Measurements from ENCODE around the gene FIGNL2. TPM values are rescaled to one million over a fixed set of nuclear protein-coding genes. Genes with fewer than 3 reads are reported as not detected.
"Not testable (repeated sequence)": the region's sequence is repeated elsewhere in the genome, so short reads cannot be mapped to it uniquely, and the experiment has no call there.

Gene FIGNL2
- total and polyA plus RNA-seq, 8 donors = 0.58 to 2.3 (median 1.6) TPM

GRCh38 chr12:51811203-51812202 is 37.0 kb downstream of the FIGNL2 start:
- intact Hi-C loops (cut with DNase I) = no loop called here
- TF ChIP-seq CTCF (IDR thresholded peaks at IDR 0.05) = no peak
- Histone ChIP-seq H3K36me3 (no peaks in the 10 kb centered on the region), H3K4me3 (no peak overlapping the region), H3K27me3 (peaks cover 0 to 37% of the 10 kb centered on the region in 2 donors), H3K27ac (no peak overlapping the region), H3K9me3 (no peaks in the 10 kb centered on the region), H3K4me1 (peaks cover 3 to 18% of the 10 kb centered on the region in 2 donors)
- ATAC-seq (no peak), DNase-seq (no peak)

DNA sequence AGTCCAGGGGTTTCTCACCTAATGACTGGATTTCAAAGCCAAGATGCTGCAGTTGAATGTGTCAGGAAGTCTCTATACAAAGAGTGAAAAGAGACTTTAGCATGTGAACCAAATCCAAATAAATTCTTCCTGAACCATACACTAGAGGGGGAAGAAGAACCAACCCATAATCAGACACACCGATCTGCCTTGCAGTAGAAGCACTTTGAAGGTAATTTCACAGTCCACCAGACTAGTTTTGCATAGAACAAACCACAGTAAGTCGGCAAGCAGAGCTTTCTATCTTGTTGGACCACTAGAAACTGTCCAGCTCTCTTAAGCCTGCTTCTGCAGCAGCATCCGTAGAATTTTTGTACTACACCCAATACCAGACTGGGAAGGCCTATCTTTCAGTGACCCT is 39.3 kb downstream of the FIGNL2 start:
- intact Hi-C loops (cut with DNase I) = no loop called here
- Histone ChIP-seq H3K27ac (no peak overlapping the region), H3K27me3 (peaks cover 0 to 14% of the 10 kb centered on the region in 2 donors), H3K36me3 (no peaks in the 10 kb centered on the region), H3K9me3 (no peaks in the 10 kb centered on the region), H3K4me1 (peaks cover 0 to 8% of the 10 kb centered on the region in 2 donors), H3K4me3 (no peak overlapping the region)
- no peak for TF ChIP-seq CTCF (IDR thresholded peaks at IDR 0.05)
- no peak for ATAC-seq
- no peak for DNase-seq

DNA sequence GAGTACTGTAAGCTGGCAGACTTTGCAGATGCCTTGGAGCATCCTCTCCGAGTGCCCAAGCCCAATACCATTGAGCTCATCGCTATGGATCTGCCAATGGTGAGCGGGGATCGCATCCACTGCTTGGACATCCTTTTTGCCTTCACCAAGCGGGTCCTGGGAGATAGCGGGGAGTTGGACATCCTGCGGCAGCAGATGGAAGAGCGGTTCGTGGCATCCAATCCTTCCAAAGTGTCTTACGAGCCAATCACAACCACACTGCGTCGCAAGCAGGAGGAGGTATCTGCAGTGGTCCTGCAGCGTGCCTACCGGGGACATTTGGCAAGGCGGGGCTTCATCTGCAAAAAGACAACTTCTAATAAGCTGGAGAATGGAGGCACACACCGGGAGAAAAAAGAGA is 41.6 kb downstream of the FIGNL2 start:
- ATAC-seq (no peak), DNase-seq (no peak)
- TF ChIP-seq CTCF (IDR thresholded peaks at IDR 0.05) = no peak
- H3K9me3 ChIP-seq = no peaks in the 10 kb centered on the region
- H3K27ac ChIP-seq = no peak overlapping the region
- peaks cover 0 to 7% of the 10 kb centered on the region in 2 donors for H3K27me3 ChIP-seq
- no peaks in the 10 kb centered on the region for H3K4me1 ChIP-seq
- no peaks in the 10 kb centered on the region for H3K36me3 ChIP-seq
- intact Hi-C loops (cut with DNase I) = no loop called here
- H3K4me3 ChIP-seq = no peak overlapping the region

DNA sequence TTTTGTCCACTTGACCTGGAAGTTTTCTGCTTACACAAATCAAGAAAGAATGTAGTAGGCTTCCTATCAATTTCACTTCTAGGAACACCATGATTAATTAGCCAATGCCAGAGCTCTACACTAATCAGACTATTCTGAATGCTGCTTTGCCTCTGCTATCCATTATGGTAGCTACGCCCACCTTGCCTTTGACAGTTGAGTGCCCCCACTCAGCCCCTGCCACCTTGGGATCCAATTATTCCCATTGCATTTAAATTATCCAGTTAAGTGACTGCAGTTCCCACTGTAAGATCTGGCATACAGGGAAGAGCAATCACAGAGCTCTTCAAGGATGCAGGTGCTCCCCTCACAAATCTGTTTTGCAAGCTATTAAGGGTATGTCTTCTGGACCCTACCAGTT is 47.5 kb downstream of the FIGNL2 start:
- H3K27me3 ChIP-seq = no peaks in the 10 kb centered on the region
- no peak overlapping the region for H3K4me3 ChIP-seq
- intact Hi-C loops (cut with DNase I) = no loop called here
- H3K4me1 ChIP-seq = no peaks in the 10 kb centered on the region
- DNase-seq = no peak
- H3K27ac ChIP-seq = no peak overlapping the region
- TF ChIP-seq CTCF (IDR thresholded peaks at IDR 0.05) = no peak
- no peak for ATAC-seq
- no peaks in the 10 kb centered on the region for H3K36me3 ChIP-seq
- no peaks in the 10 kb centered on the region for H3K9me3 ChIP-seq

DNA sequence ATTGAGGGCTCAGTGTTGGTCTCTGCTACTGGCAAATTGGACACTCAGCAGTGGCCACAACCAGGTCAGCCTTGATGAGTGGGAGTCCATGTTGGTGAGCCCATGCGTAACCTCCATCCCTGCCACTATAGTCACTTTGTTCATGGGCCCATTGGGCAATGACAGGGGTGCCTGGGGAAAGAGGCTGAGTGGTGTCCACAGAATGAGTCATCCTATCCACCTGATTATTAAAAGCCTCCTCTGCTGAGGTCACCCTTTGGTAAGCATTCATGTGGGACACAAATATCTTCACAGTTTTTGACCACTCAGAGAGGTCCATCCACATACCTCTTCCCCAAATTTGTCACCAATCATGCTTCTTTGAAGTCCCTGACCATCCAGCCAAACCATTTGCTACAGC is 50.0 kb downstream of the FIGNL2 start:
- intact Hi-C loops (cut with DNase I) = loop anchor here in 1 of 2 donors (10.0 kb wide), 1 partner anchor 264 kb away; no protein-coding TSS in a partner anchor
- ATAC-seq (no peak), DNase-seq (no peak)
- Histone ChIP-seq H3K4me3 (no peak overlapping the region), H3K27ac (no peak overlapping the region), H3K4me1 (no peaks in the 10 kb centered on the region), H3K36me3 (no peaks in the 10 kb centered on the region), H3K27me3 (no peaks in the 10 kb centered on the region), H3K9me3 (no peaks in the 10 kb centered on the region)
- no peak for TF ChIP-seq CTCF (IDR thresholded peaks at IDR 0.05)

GRCh38 chr12:51798051-51798450 is 50.5 kb downstream of the FIGNL2 start:
- H3K4me3 ChIP-seq, DNase-seq, H3K4me1 ChIP-seq, H3K9me3 ChIP-seq, H3K27me3 ChIP-seq, ATAC-seq, H3K36me3 ChIP-seq, H3K27ac ChIP-seq: not testable (repeated sequence)
- intact Hi-C loops (cut with DNase I) = loop anchor here in 1 of 2 donors (10.0 kb wide), 1 partner anchor 263 kb away; no protein-coding TSS in a partner anchor

Measured in left lung (tissue), 10 donors.